Measurements from ENCODE around the gene OXLD1.

OXLD1 gene

GRCh38 chr17:81647640-81648012 lies 18.8 kb downstream of the OXLD1 start:
- peaks cover 0 to 3% (median 0%) of the 10 kb centered on the region in 3 donors for H3K36me3 ChIP-seq
- peaks cover 0 to 62% of the 10 kb centered on the region in 2 donors for H3K27me3 ChIP-seq
- no peak overlapping the region for H3K4me3 ChIP-seq
- no peak for DNase-seq
- TF ChIP-seq, protein P1, sequence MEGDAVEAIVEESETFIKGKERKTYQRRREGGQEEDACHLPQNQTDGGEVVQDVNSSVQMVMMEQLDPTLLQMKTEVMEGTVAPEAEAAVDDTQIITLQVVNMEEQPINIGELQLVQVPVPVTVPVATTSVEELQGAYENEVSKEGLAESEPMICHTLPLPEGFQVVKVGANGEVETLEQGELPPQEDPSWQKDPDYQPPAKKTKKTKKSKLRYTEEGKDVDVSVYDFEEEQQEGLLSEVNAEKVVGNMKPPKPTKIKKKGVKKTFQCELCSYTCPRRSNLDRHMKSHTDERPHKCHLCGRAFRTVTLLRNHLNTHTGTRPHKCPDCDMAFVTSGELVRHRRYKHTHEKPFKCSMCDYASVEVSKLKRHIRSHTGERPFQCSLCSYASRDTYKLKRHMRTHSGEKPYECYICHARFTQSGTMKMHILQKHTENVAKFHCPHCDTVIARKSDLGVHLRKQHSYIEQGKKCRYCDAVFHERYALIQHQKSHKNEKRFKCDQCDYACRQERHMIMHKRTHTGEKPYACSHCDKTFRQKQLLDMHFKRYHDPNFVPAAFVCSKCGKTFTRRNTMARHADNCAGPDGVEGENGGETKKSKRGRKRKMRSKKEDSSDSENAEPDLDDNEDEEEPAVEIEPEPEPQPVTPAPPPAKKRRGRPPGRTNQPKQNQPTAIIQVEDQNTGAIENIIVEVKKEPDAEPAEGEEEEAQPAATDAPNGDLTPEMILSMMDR (IDR thresholded peaks at IDR 0.05), result no peak
- intact Hi-C loops (cut with DNase I; ENCODE audit: low total_unique reads), result no loop called here
- no peaks in the 10 kb centered on the region for H3K9me3 ChIP-seq
- no peak overlapping the region for H3K27ac ChIP-seq
- peaks cover 0 to 10% (median 0%) of the 10 kb centered on the region in 4 donors for H3K4me1 ChIP-seq

GRCh38 chr17:81646869-81647600 lies 19.4 kb downstream of the OXLD1 start:
- Histone ChIP-seq H3K36me3 (peaks cover 0 to 7% (median 0%) of the 10 kb centered on the region in 3 donors), H3K9me3 (no peaks in the 10 kb centered on the region), H3K4me1 (peaks cover 0 to 10% (median 0%) of the 10 kb centered on the region in 4 donors), H3K4me3 (no peak overlapping the region), H3K27me3 (peaks cover 0 to 58% of the 10 kb centered on the region in 2 donors), H3K27ac (no peak overlapping the region)
- intact Hi-C loops (cut with DNase I; ENCODE audit: low total_unique reads), result no loop called here
- no peak for DNase-seq
- TF ChIP-seq, protein P1 (IDR thresholded peaks at IDR 0.05), result no peak

GRCh38 chr17:81644976-81645952 lies 21.1 kb downstream of the OXLD1 start:
- H3K9me3 ChIP-seq, result no peaks in the 10 kb centered on the region
- H3K36me3 ChIP-seq, result peaks cover 0 to 18% (median 0%) of the 10 kb centered on the region in 3 donors
- TF ChIP-seq, protein P1 (IDR thresholded peaks at IDR 0.05), result no peak
- intact Hi-C loops (cut with DNase I; ENCODE audit: low total_unique reads), result no loop called here
- H3K27me3 ChIP-seq, result peaks cover 0 to 40% of the 10 kb centered on the region in 2 donors
- no peak for DNase-seq
- no peak overlapping the region for H3K27ac ChIP-seq
- no peak overlapping the region for H3K4me3 ChIP-seq
- H3K4me1 ChIP-seq, result peaks cover 0 to 10% (median 0%) of the 10 kb centered on the region in 4 donors

DNA sequence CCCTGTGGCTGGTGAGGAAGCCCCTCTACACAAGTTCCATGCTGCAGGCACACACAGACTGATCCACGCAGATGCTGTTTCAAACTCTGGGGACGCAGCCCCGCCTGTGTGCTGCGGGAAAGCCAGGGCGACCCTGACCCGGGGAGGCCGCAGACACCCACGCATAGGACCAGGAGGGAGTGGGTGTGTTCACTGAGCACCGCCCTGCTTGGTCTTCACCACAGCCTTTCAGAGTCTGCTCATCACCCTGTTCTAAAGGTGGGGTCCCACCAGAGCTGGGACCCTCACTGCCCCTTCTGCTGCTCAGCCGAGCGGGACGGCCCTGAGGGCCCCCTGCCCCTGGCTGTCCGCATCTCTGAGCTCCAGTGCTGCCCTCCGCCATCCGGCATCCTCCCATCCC lies 21.9 kb downstream of the OXLD1 start:
- DNase-seq, result no peak
- H3K4me3 ChIP-seq, result no peak overlapping the region
- TF ChIP-seq, protein P1 (IDR thresholded peaks at IDR 0.05), result no peak
- peaks cover 0 to 22% (median 0%) of the 10 kb centered on the region in 3 donors for H3K36me3 ChIP-seq
- intact Hi-C loops (cut with DNase I; ENCODE audit: low total_unique reads), result no loop called here
- no peak overlapping the region for H3K27ac ChIP-seq
- H3K4me1 ChIP-seq, result peaks cover 0 to 10% (median 0%) of the 10 kb centered on the region in 4 donors
- no peaks in the 10 kb centered on the region for H3K9me3 ChIP-seq
- peaks cover 0 to 33% of the 10 kb centered on the region in 2 donors for H3K27me3 ChIP-seq

- peaks cover 0 to 7% (median 3%) of the 10 kb centered on the region in 4 donors for H3K4me1 ChIP-seq
- no peak overlapping the region for H3K27ac ChIP-seq
- TF ChIP-seq, protein P1 (IDR thresholded peaks at IDR 0.05), result no peak
- DNase-seq, result no peak
- H3K9me3 ChIP-seq, result no peaks in the 10 kb centered on the region
- no peak overlapping the region for H3K4me3 ChIP-seq
- H3K27me3 ChIP-seq, result peaks cover 0 to 7% of the 10 kb centered on the region in 2 donors
- intact Hi-C loops (cut with DNase I; ENCODE audit: low total_unique reads), result no loop called here
- H3K36me3 ChIP-seq, result peaks cover 0 to 22% (median 0%) of the 10 kb centered on the region in 3 donors
Observed at GRCh38 chr17:81641825-81642489, 24.4 kb downstream of the OXLD1 start.
